Stomach (tissue), 4 donors: Measurements from ENCODE around the gene TRIM51G.
"Not testable (repeated sequence)": the region's sequence is repeated elsewhere in the genome, so short reads cannot be mapped to it uniquely, and the experiment has no call there.

Experiments used
- CTCF ChIP-seq, 7 experiments: fragments of 450-650 bp in 4 of 7; fragments of 200-600 bp in 3 of 7; sonication (generic) in 3 of 7; IDR thresholded peaks; one replicate each; pipeline ENCODE4 v1.5.1; 2016 to 2019; ENCODE audit warnings: antibody characterized with exemption in 7 of 7, control low read depth in 2 of 7, mild to moderate bottlenecking in 1 of 7
- EP300 ChIP-seq: sonication (generic); formaldehyde crosslinking; IDR thresholded peaks from one replicate; pipeline ENCODE4 v1.6.1; 2017; ENCODE audit warnings: antibody characterized with exemption
- POLR2A ChIP-seq, 4 donors: fragments of 450-650 bp; IDR thresholded peaks; one replicate each; pipeline ENCODE4 v1.6.1; 2016; ENCODE audit warnings: antibody characterized with exemption in 4 of 4, control low read depth in 2 of 4, mild to moderate bottlenecking in 1 of 4, moderate library complexity in 1 of 4
- POLR2AphosphoS5 ChIP-seq, 3 donors: sonication (generic); formaldehyde crosslinking; IDR thresholded peaks; one replicate each; pipeline ENCODE4 v1.6.1; 2016; ENCODE audit warnings: antibody characterized with exemption in 3 of 3

- TF ChIP-seq EP300; POLR2A (IDR thresholded peaks at IDR 0.05); CTCF (IDR thresholded peaks at IDR 0.05); POLR2AphosphoS5 (IDR thresholded peaks at IDR 0.05): not testable (repeated sequence)
Measured at GRCh38 chr11:48968592-48968991, 15.1 kb downstream of the TRIM51G start.
